Erythroblast (primary cell): ENCODE data around the gene HMX1.

Source experiments
- DNase-seq, 2 experiments: peaks; one replicate each; lab custom pipeline; 2025; lab: John Stamatoyannopoulos, UW
- GATA1 ChIP-seq: IDR thresholded peaks from 2 replicates; pipeline ENCODE4 v1.6.1; 2011; ENCODE audit warnings: low read depth, mild to moderate bottlenecking, control low read depth, low read length, moderate library complexity
- POLR2A ChIP-seq: IDR thresholded peaks from 2 replicates; pipeline ENCODE4 v1.6.1; 2011; ENCODE audit warnings: mild to moderate bottlenecking, low read length

The HMX1 gene

DNA sequence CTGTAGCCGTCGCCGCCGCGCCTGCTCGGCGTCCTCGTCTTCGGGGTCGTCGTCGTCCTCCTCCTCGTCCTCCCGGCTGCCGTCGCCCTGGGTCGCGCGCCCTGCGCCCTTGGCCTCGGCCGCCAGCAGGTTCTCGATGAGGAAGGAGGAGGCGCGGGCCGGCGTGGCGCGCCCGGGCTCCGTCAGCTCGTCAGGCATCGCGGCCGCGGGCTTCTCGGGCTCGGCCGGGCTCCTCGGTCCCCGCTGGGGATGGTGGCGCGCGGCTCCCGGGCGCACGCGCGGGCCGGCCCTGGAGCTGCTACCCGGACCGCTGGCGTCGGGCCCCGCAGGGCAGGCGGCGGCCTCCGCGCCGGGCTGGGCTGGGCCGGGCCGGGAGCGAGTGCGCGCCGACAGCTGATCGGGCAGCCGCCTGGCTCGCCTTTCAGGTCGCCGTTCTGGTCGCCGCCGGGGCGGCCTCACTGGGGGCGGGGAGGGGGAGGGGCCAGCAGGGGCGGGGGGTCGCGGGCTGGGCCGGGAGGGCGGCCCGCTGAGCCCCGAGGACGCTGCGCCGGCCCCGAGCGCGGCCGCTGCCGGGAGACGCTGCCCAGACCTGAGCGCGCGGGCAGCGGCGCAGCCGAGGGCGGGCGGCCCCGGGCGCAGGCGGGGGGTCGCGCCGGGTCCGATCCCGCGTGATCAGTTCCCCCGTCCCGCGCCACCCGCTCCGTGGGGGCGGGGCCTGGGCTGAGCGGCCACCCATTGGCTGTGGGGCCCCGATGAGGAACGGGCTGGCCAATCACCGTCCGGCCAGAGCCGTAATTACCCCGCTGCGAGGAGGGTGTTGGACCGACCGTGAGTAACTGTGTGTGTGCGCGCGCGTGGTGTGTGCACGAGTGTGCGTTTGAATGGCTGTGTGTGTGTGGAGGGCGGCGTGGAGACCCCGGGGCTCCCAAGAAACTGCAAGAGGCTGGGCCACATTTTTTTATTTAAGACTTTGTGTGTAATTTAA is at the start of gene HMX1:
HMX1 (minus strand) TSS at position 423 of the 985 bp plus-strand sequence; CDS start at position 198, 225 bp downstream.
- DNase-seq, result peak in 1 of 2 experiments; percentile 11
- TF ChIP-seq GATA1, result no peak
- TF ChIP-seq POLR2A, result no peak

DNA sequence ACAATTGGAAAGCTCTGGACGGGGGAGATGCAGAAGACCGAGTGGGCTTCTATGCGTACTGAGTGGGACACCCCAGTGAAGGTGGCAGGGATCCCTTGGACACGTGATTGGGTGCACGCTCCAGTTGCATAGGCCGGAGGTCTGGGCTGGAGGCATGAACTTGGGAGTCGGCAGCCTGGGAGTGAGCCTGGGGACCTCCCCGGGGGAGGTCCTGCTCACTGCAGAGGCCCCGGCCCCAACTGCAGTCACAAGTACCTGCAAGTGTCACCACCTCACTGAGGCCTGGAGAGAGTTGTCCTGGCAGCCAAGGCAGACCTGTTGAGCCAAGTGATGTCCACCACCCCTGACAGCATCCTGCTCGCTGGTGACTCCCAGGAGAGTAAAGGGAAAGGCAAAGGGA is 49.3 kb upstream of the HMX1 start:
- TF ChIP-seq POLR2A (no peak), GATA1 (no peak)
- no peak for DNase-seq

DNA sequence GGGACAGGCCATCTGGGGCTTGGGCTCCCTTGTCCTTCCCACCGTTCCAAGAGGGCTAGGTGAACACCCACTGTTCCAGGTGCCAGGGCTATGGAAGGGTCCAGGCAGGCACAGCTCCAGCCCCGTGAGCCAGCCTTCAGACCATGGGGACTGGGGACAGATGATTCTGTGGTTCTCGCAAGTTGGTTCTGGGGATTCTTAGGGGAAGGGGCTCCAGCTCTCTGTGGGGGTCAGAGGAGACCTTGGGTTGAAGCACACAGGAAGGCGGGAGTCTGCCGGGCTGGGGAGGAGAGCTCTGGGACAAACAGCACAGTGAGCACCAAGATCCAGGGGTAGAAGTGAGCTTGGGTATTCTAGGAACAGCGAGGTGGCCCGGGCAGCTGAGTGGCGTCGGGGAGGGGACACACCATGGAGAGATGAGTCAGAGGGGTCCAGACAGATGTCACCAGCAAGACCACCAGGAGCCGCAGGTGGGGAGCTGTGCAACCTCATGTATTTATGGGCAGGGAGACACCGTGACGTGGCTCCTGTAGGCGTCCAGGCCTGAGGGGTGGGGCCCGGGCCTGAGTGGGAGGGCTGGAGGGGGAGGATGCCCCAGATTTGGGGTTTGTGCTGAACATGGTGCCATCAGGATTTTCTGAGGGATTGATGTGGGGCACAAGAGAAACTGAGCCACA is 48.8 kb upstream of the HMX1 start:
- DNase-seq, result no peak
- no peak for TF ChIP-seq POLR2A
- TF ChIP-seq GATA1, result no peak

DNA sequence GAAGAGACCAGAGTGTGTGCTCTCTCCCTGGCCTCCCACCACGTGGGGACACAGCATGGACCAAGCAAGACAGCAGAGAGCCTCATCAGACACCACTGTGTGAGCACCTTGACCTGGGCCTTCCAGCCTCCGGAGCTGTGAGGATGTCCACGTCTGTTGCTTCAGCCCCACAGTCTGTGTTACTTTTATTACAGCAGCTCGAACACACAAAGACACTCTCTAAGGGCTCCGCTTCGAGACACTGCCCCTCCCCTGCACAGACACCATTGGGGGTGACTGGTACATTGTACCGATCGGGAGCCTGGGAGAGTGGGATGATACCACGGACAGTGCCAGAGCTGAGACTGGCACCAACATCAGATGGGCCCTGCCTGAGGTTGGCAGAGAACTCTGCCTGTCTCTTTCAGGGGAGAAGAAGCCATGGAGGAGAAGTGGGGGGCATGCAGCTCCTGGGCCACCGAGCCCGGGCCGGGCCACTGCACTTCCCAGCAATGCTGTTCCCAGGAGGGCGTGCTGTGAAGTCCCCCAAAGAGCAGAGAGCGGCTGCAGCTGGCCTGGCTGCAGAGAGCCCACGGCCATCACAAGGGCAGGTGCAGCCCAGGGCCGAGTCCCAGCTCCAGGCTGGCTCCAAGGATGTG is 48.1 kb upstream of the HMX1 start:
- no peak for DNase-seq
- TF ChIP-seq POLR2A (no peak), GATA1 (no peak)

DNA sequence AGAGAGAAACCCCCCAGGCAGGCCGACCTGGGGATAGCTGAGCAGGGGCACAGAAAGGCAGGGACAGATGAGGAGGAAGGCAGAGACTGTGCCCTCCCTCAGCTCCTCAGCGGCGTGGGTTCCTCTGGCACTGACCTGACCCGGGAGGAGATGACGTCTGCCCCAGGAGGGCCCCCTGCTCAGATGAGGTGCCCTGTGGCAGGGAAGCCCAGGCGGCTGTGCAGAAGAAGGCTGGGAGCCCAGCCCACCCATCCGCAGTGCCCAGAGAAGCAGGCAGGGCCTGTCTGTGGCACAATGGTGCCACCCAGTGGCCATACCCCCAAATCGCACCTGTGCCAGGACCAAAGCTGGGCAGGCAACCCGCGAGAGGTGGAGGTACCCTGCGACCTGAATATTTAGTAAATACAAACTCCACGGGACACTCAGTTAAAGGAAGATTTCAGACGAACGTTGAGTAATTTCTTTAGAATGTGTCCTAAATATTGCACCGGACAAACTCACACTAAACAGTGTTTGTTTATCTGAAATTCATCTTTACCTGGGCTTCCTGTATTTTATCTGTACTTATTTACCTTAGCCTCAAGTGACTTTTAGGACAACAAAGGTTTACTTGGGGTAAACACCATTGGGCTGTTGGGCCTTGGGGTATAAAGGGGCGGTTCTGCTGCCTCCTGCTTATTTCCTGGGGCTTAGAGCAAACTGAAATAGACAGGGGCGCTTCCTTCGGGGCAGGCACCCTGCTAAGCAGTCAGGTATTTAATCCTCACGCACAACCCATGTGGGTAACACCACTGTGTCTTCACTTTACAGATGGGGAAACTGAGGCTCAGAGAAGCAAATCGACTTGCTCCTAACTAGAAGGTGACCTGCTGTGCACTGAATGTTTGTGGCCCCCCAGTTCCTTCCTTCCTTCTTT is 46.5 kb upstream of the HMX1 start:
- DNase-seq, result peak; percentile 26 to 56
- no peak for TF ChIP-seq POLR2A
- TF ChIP-seq GATA1, result no peak

DNA sequence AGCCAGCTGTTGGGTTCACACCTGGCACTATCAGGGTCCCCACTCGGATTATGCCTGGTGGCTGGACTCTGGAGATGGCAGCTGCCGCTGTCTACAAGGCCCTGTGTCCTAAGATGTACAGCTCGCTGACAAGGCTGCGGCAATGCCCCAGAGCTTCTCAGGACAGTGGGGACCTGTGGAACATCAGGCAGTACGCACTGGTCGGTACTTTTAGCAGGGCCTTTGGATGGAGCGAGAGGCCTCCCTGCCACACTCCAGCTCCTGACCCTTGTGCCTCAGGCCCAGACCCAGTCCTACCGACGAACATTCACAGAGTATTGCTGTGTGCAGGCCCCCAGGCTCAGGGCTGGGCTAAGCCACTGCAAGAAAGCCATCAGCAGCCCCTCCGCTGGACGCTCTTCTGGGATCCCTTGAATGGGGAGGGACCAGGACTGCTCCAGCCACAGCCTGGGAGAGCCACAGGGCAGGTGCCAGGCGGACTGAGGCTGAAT is 45.7 kb upstream of the HMX1 start:
- TF ChIP-seq GATA1 (no peak), POLR2A (no peak)

DNA sequence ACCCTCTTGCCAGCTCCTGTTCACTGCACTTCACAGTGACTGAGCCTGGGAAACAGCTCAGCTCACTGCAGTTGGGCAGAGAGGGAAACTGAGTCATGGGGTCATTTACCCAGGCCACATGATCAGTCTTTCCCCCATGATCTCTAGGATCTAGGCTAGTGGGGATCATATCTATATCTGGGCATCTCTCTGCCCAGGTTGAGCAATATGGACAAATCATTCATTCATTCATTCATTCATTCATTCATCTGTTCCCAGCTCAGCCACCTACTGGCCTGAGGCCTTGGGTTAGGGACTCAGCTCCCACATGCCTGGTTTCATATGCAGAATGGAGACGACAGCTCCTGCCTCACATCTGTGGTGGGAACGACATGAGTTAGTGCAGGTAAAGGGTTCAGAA is 45.3 kb upstream of the HMX1 start:
- TF ChIP-seq POLR2A, result no peak
- no peak for TF ChIP-seq GATA1
- no peak for DNase-seq

More for the DNA sequence above, 45.7 kb upstream of the HMX1 start:
- DNase-seq, result no peak

DNA sequence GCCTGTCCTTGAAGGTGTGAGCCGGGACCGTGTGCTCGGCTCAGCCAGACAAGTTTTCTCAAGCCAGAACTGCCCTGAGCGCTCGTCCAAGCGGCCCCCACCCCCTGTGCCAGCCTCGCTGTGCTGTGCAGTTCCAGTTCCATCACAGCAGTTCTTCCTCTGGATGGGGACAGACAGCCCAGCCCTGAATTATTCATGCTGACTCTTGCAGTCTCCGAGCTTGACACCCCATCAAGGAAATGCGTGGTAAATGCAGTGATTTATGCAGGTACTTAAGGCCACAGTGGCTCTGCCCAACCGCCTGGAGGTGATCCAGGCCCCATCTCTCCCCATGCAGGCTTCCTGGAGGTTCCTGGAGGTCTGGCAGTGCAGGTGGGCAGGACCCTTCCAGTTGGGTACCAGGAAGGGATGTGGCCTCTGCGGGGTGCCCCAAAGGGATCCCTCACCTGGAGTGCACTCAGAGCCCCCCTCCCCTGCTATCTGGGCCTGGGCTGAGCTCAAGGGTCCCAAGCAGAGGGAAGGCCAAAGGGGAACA is 44.8 kb upstream of the HMX1 start:
- no peak for TF ChIP-seq POLR2A
- TF ChIP-seq GATA1, result no peak
- no peak for DNase-seq

DNA sequence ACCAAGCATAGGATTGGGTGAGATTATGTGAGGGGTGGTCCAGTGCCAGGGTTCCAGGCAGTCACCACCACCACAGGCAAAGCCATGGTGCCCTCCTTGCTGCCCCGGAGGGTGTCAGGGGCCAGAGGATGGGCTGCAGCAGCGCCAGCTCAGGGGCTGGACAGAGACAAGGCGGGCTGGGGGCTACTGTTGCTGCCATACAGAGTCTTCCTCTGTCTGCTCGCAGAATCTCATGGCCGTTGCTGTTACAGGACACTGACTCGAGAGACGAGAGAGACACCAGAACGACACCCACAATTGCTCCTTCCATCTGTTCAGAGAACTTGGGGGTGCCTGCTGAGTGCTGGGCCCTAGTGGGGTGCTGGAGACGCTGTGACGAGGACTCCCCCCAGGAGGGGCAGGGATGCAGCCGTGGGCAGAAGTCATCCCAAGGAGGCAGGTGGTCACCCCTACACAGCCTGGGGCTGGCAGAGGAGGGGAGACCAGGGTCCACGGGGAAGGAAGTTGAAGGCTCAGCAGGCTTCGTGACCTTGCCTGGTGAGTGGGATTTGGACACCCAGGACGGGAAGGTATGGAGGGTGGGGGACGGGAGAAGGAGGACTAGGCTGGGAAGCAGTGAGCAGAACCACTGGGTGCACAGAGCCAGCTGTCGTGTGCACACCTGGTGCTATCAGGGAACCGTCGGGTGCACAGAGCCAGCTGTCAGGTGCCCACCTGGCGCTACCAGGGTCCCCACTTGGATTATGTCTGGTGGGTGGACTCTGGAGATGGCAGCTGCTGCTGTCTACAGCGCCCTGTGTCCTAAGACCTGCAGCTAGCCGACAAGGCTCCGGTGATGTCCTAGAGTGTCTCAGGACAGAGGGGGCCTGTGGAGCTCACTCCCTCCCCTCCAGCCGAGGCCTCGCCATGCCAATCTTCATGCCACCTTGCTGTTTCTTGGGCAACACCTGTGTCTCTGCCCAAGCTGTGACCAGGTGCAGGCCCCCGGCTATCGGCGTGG is 43.9 kb upstream of the HMX1 start:
- no peak for TF ChIP-seq GATA1
- no peak for TF ChIP-seq POLR2A
- DNase-seq, result no peak

DNA sequence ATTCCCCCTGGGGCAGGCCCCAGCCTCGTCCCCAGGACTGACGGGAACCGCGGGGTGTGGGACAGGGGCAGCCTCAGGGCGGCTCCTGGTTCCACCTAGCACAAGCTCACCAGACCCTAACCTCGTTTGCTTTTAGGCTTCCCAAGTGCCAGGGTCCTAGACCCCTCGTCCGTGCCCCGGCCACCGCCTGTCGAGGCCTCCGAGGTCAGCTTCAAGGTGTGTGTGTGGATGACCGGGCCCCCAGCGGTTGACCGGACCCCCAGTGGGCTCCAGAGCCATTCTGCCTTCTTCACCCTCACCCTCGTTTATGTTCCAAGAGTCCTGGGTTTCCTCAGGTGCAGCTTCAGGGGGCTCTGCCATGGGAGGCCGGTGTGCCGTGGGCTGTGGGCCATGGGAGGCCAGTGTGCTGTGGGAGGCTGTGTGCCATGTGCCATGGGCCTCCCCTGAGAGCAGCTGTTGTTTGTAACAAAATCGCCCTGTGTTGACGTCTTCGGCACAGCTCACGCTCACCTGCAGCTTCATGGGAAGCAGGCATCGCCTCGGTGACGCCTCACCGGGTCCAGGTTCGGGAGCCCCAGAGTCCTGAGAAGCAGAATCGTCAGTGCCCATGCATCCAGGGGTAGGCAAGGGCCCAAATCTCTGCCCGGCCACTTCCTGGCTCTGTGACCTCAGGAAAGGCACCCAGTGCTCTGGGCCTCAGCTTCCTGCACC is 43.0 kb upstream of the HMX1 start:
- no peak for DNase-seq
- TF ChIP-seq GATA1 (no peak), POLR2A (no peak)

DNA sequence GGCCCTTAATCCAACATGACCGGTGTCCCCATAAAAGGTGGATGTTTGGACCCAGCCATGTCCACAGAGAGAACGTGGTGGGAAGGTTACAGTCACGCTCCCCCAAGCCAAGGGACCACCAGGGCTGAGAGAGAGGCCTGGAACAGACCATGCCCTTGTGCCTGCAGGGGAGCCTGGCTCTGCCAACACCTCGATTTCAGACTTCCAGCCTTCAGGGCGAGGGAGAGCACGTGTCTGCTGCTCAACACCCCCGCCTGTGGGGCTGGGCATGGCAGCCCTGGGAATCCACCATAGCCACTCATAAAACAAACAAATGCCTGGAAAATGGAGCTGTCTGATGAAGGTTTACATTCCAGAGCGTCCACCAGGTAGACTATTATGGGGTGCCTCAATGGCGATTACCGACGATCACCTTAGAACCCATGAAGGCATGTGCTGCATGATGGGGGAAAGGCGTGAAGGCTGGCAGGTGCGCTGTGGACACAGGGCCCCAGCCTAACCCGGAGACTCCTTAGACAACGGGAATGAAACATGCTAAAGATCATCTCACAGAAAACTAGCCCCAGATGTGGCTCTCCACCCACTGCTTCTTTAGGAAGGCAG is 42.3 kb upstream of the HMX1 start:
- TF ChIP-seq GATA1 (no peak), POLR2A (no peak)
- no peak for DNase-seq
